Lower leg skin (tissue), 3 donors: ENCODE results near the gene JMJD6.

ENCODE experiments used
- CTCF ChIP-seq, 3 donors: fragments of 450-650 bp; IDR thresholded peaks; one replicate each; pipeline ENCODE4 v1.5.1; 2016; ENCODE audit warnings: antibody characterized with exemption in 3 of 3, mild to moderate bottlenecking in 3 of 3, moderate library complexity in 2 of 3
- POLR2A ChIP-seq, 2 donors: fragments of 450-650 bp; IDR thresholded peaks; one replicate each; pipeline ENCODE4 v1.6.1; 2016 to 2017; ENCODE audit warnings: antibody characterized with exemption in 2 of 2, mild to moderate bottlenecking in 1 of 2, moderate library complexity in 1 of 2

GRCh38 chr17:76727745-76728456 lies 1.5 kb upstream of the JMJD6 start:
- TF ChIP-seq POLR2A (IDR thresholded peaks at IDR 0.05) (no peak), CTCF (IDR thresholded peaks at IDR 0.05) (no peak)
